Caco-2 (cell line): ENCODE results near the gene CDK5RAP3. TPM values are rescaled to one million over a fixed set of nuclear protein-coding genes. Genes with fewer than 3 reads are reported as not detected.

Experiments used
- BruUV-seq: library from RNA; stranded (reverse); fragments of 400-500 nt; replicated peaks from 2 replicates; lab custom pipeline; 2021; lab: Mats Ljungman, UMichigan
- CTCF ChIA-PET: fragments of 300-600 bp; sonication (Branson Sonifier 250); formaldehyde crosslinking; loops from one replicate; lab custom pipeline; 2022; ENCODE audit warnings: antibody characterized with exemption; lab: Charles Lee
- POLR2A ChIA-PET: fragments of 300-600 bp; sonication (Branson Sonifier 250); formaldehyde crosslinking; loops from one replicate; lab custom pipeline; 2022; ENCODE audit warnings: antibody characterized with exemption; lab: Charles Lee
- DNase-seq, 2 experiments: peaks; one replicate each; pipeline versions ENCODE4 v3.0.0 to v3.0.0-alpha.2; 2020 to 2022
- H3K27me3 ChIP-seq: replicated peaks from 2 replicates; pipeline ENCODE4 v1.6.0; 2011; ENCODE audit warnings: low read length; ENCODE audit not compliant: control insufficient read depth, insufficient read depth
- H3K36me3 ChIP-seq: 2 replicates; pipeline ENCODE4 v1.5.1; 2011; ENCODE audit warnings: low read length; ENCODE audit not compliant: control insufficient read depth, insufficient read depth
- H3K4me1 ChIP-seq: fragments of 250-450 bp; sonication (Bioruptor Pico); 2 replicates; pipeline ENCODE4 v1.5.1; 2020; ENCODE audit warnings: mild to moderate bottlenecking
- H3K4me3 ChIP-seq: 2 replicates; pipeline ENCODE4 v1.5.1; 2011; ENCODE audit warnings: low read depth, mild to moderate bottlenecking, control low read depth, low read length
- H3K9me3 ChIP-seq: fragments of 250-450 bp; sonication (Bioruptor Pico); 2 replicates; pipeline ENCODE4 v1.5.1; 2020; ENCODE audit warnings: mild to moderate bottlenecking, moderate library complexity
- H3K27ac Mint-ChIP-seq: one replicate; pipeline ENCODE4 v1.8.0; 2022; ENCODE audit warnings: mixed read lengths; ENCODE audit not compliant: unreplicated experiment
- H3K27me3 Mint-ChIP-seq: one replicate; pipeline ENCODE4 v1.8.0; 2022; ENCODE audit warnings: mixed read lengths; ENCODE audit not compliant: insufficient read depth, unreplicated experiment
- H3K36me3 Mint-ChIP-seq: one replicate; pipeline ENCODE4 v1.8.0; 2022; ENCODE audit warnings: mild to moderate bottlenecking, mixed read lengths; ENCODE audit not compliant: insufficient read depth, unreplicated experiment
- H3K4me1 Mint-ChIP-seq: one replicate; pipeline ENCODE4 v1.8.0; 2022; ENCODE audit warnings: low read depth, mixed read lengths; ENCODE audit not compliant: unreplicated experiment
- H3K4me3 Mint-ChIP-seq: one replicate; pipeline ENCODE4 v1.8.0; 2022; ENCODE audit warnings: mild to moderate bottlenecking, moderate library complexity, mixed read lengths; ENCODE audit not compliant: unreplicated experiment
- H3K9me3 Mint-ChIP-seq: one replicate; pipeline ENCODE4 v1.8.0; 2022; ENCODE audit warnings: mixed read lengths; ENCODE audit not compliant: unreplicated experiment
- CTCF ChIP-seq, 2 experiments: fragments of 200-600 bp in 1 of 2; IDR thresholded peaks; 1 replicate in 1 of 2; 2 replicates in 1 of 2; pipeline versions ENCODE4 v1.5.1 to v1.8.0; 2011 to 2022; ENCODE audit warnings: antibody characterized with exemption in 1 of 2, control low read depth in 1 of 2, inconsistent platforms in 1 of 2, low read depth in 1 of 2, low read length in 1 of 2, mild to moderate bottlenecking in 1 of 2, moderate library complexity in 1 of 2; ENCODE audit not compliant: insufficient read depth in 1 of 2, severe bottlenecking in 1 of 2, unreplicated experiment in 1 of 2
- intact Hi-C: fragments of 100-400 bp; cut with micrococcal nuclease; formaldehyde crosslinking; loops from one replicate; pipeline ENCODE4 v1.10.0; 2022; ENCODE audit not compliant: unreplicated experiment
- total RNA-seq: library from RNA; stranded (reverse); gene quantifications from 2 replicates; pipeline ENCODE4 v1.2.3, GENCODE V29; 2022

CDK5RAP3 gene
- total RNA-seq, 1 experiment from 2014 or later: 425 TPM

DNA sequence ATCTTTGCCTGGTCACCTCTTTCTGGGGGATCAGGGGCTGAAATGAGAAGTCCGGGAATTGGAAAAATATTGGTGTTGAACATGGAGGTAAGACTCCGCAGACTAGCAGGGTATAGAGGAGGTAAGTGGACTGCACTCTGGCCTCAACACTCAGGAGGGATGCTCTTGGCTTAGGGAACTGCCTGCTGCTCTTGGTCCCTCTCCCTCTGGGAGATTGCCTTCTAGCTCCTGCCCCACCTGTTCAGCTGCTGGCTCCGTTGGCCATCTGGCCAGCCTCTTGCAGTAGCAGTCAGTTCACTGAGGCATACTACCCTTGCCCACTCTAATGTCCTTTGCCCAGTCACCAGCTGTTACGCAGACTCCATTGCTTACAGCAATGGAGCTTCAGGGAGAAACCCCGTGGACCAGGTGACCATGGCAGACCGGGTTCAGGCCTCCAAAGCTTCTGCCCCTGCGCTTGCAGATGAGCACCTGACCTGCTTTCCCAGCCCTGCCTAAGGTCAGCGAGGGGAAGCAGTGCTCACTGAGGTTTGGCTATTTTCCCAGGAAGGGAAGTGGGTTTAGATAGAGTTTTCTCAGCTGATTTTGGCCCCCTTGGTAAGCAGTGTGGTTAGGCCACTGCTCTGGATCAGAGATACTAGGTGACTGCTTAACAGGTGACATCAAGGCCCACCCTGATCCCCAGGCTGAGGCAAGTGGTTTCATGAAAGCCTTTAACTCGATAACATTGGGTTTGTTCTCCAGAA, 11.9 kb downstream of the CDK5RAP3 start:
- no peaks in the 10 kb centered on the region for H3K9me3 Mint-ChIP-seq
- H3K4me1 ChIP-seq: no peaks in the 10 kb centered on the region
- H3K27me3 ChIP-seq: no peaks in the 10 kb centered on the region
- no TSS peak for BruUV-seq
- H3K4me1 Mint-ChIP-seq: peaks cover 7% of the 10 kb centered on the region
- H3K4me3 Mint-ChIP-seq: no peak overlapping the region
- H3K27ac Mint-ChIP-seq: no peak overlapping the region
- no peak overlapping the region for H3K4me3 ChIP-seq
- no peak for TF ChIP-seq CTCF (IDR thresholded peaks at IDR 0.05; ENCODE audit: insufficient read depth in 1 of 2, low read depth in 1 of 2, low read length in 1 of 2, severe bottlenecking in 1 of 2, unreplicated experiment in 1 of 2)
- DNase-seq: no peak
- H3K9me3 ChIP-seq: no peaks in the 10 kb centered on the region
- peaks cover 26% of the 10 kb centered on the region for H3K36me3 ChIP-seq
- ChIA-PET POLR2A (no interaction called here), CTCF (interaction anchor here (0.6 to 1.8 kb wide), 4 partner anchors 29 to 166 kb away, joined by 4 to 6 read pairs (median 4); no protein-coding TSS in a partner anchor)
- no peaks in the 10 kb centered on the region for H3K27me3 Mint-ChIP-seq
- intact Hi-C loops: loop anchor here (5.0 kb wide), 1 partner anchor 36 kb away; no protein-coding TSS in a partner anchor
- H3K36me3 Mint-ChIP-seq: peaks cover 49% of the 10 kb centered on the region

- no peak for DNase-seq
- no peak overlapping the region for H3K27ac Mint-ChIP-seq
- Histone ChIP-seq H3K4me1 (no peaks in the 10 kb centered on the region), H3K4me3 (no peak overlapping the region), H3K27me3 (no peaks in the 10 kb centered on the region), H3K36me3 (peaks cover 23% of the 10 kb centered on the region), H3K9me3 (no peaks in the 10 kb centered on the region)
- no peaks in the 10 kb centered on the region for H3K9me3 Mint-ChIP-seq
- H3K27me3 Mint-ChIP-seq: no peaks in the 10 kb centered on the region
- ChIA-PET POLR2A (interaction anchor here (1.0 kb wide), 1 partner anchor 13 kb away, joined by 3 read pairs; the partner anchor contains the start of gene CDK5RAP3), CTCF (interaction anchor here (1.4 to 1.5 kb wide), 2 partner anchors 35 to 42 kb away, joined by 5 to 6 read pairs; no protein-coding TSS in a partner anchor)
- TF ChIP-seq CTCF (IDR thresholded peaks at IDR 0.05; ENCODE audit: insufficient read depth in 1 of 2, low read depth in 1 of 2, low read length in 1 of 2, severe bottlenecking in 1 of 2, unreplicated experiment in 1 of 2): no peak
- no TSS peak for BruUV-seq
- peaks cover 41% of the 10 kb centered on the region for H3K36me3 Mint-ChIP-seq
- intact Hi-C loops: loop anchor here (5.0 kb wide), 1 partner anchor 36 kb away; no protein-coding TSS in a partner anchor
- H3K4me3 Mint-ChIP-seq: no peak overlapping the region
- peaks cover 7% of the 10 kb centered on the region for H3K4me1 Mint-ChIP-seq
Measured at GRCh38 chr17:47983492-47984223, 12.7 kb downstream of the CDK5RAP3 start.

- H3K36me3 Mint-ChIP-seq: peaks cover 22% of the 10 kb centered on the region
- intact Hi-C loops: no loop called here
- TF ChIP-seq CTCF (IDR thresholded peaks at IDR 0.05; ENCODE audit: insufficient read depth in 1 of 2, low read depth in 1 of 2, low read length in 1 of 2, severe bottlenecking in 1 of 2, unreplicated experiment in 1 of 2): no peak
- DNase-seq: no peak
- no peaks in the 10 kb centered on the region for H3K27me3 ChIP-seq
- H3K36me3 ChIP-seq: peaks cover 9% of the 10 kb centered on the region; the same call in 1 of the 2 replicates
- no peak overlapping the region for H3K27ac Mint-ChIP-seq
- no peaks in the 10 kb centered on the region for H3K9me3 Mint-ChIP-seq
- no TSS peak for BruUV-seq
- no peak overlapping the region for H3K4me3 ChIP-seq
- H3K9me3 ChIP-seq: no peaks in the 10 kb centered on the region
- CTCF ChIA-PET: interaction anchor here (1.6 to 1.7 kb wide), 2 partner anchors 16 to 32 kb away, joined by 9 to 19 read pairs; partner anchors contain the start of gene CDK5RAP3
- no peaks in the 10 kb centered on the region for H3K27me3 Mint-ChIP-seq
- no peaks in the 10 kb centered on the region for H3K4me1 ChIP-seq
- POLR2A ChIA-PET: interaction anchor here (1.0 kb wide), 1 partner anchor 14 kb away, joined by 3 read pairs; no protein-coding TSS in a partner anchor
- peaks cover 7% of the 10 kb centered on the region for H3K4me1 Mint-ChIP-seq
- H3K4me3 Mint-ChIP-seq: no peak overlapping the region
Measured at GRCh38 chr17:47986520-47986919, 15.6 kb downstream of the CDK5RAP3 start.
